Occipital lobe (tissue), 3 donors: ENCODE data around the gene AGR3. TPM values are rescaled to one million over a fixed set of nuclear protein-coding genes. Genes with fewer than 3 reads are reported as not detected.

ENCODE experiments used
- DNase-seq: peaks from one replicate; lab custom pipeline; 2025; lab: John Stamatoyannopoulos, UW
- small RNA-seq: library from RNA; depleted of rRNA; stranded (forward); fragments of <200 nt; gene quantifications from one replicate; pipeline ENCODE3, GENCODE V24; 2014
- total RNA-seq: library from RNA; depleted of rRNA; stranded (reverse); fragments of >200 nt; gene quantifications from one replicate; pipeline ENCODE4 v1.2.3, GENCODE V29; 2014

Gene AGR3
- total RNA-seq, 1 donor from 2014 or later, result not detected

DNA sequence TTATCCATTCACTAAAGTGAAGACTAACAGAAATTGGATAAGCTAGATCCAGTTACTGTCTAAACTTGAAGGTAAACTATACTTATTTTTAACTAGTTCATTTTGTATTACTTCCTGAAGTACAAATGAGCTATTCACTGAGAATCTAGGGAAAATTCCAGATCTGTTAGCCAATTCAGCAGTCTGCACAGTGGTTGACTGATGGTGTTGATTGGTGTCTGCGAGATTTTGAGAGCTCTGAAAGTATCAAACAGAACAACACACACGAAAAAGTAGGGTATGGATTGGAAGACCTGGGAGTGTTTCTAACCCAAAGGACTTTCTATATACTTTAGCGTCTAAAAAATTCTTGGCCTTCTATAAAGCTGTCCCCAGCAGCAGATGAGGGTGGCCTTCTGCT is 43.4 kb downstream of the AGR3 start:
- DNase-seq, result no peak

DNA sequence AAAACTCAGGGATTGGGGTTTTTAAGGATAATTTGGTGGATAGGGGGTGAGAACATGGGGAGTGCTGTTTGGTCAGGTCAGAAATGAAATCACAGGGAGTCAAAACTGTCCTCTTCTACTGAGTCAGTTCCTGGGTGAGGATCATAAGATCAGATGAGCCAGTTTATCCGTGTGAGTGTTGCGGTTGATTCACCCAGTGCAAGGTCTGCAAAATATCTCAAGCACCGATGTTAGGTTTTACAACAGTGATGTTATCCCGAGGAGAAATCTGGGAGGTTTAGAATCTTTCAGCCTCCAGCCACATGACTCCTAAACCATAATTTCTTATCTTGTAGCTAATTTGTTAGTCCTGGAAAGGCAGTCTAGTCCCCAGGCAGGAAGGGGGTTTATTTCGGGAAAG is 45.3 kb downstream of the AGR3 start:
- DNase-seq, result no peak

DNA sequence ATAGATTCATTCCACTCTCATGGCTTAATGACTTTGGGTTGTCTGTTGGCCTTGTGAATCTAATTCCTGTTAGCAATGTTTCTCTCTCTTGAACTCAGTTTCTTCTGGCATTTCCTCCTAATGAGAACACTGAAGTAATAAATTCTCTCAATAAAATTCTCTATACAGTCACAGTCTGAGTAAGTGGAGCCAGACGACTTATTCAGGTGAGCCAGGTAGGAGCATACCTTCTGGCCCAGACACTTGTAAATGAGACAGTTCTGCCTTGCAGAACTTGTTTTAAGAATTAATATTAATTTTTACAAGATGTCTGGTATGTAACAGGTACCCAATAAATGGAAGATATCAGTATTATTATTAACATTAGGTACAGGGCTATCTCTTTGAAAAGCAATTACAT is 48.4 kb downstream of the AGR3 start:
- no peak for DNase-seq

DNA sequence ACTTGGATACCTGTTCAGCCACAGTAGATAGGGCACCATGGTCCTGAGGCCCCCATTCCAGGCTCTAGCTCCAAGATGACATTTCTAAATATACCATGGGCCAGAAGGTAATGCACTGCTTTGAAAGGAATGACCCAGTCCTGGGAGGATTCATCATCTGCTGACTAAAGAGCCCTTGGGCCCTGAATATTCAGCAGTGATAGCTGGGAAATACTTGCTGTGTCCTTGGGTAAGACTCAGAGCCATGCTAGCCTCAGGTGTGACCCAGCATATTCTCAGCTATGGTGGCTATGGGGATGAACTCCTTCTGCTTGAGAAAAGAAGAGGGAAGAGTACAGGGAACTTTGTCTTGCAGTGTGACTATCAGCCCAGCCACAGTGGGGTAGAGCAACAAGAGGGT is 55.7 kb downstream of the AGR3 start:
- no peak for DNase-seq

DNA sequence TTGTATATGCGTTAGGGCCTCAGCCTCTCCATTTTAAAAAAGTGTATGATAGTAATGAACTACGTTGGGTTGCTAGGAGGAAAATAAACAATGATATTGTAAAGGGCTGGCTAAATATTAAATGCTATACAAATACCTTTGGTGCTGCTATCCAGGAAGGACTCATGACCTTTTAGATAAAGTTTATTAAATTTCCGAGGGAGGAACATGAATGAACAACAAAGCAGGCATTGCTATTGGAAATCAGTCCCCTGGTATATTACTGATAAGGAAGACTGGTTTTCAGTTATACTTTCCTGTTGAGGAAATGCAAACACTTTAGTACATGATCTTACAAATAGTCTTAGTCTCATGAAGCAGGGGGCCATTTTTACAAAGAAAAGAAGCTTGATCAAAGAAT is 59.8 kb downstream of the AGR3 start:
- DNase-seq, result no peak

DNA sequence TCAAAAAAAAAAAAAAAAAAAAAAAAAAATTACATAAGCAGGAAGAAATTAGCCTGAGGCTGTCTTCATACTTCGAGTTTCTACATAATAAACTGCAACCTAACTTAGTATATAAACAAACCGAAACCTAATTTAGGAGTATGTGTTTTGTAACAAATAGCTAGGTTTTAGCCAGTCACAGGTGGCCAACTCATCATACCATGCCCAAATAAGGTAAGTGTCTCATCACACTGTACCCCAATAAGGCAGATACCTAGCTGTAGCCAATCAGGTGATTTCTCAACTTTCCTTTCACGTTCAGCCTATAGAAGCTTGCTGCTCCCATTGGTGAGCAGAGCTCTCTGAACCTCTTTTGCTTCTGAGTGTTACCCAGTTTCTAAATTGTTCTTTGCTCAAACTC is 63.1 kb downstream of the AGR3 start:
- DNase-seq, result no peak

DNA sequence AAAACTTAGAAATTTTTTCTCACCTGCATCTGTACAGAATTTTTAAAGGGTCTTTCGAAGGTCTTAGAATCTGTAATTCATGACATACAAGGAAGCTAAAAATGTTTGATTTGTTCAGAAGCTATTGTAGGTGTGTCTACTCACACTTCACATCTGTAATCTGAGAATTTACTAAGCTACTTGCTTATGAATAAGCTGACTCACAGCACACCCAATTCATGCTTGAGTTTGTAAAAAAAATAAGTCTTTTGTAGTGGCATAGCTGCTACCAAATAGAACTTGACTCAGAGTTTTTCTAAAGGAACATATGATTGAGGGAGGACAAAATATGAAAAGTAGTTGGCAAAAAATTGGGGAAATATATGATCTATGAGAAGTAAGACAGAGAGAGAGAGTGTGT is 64.2 kb downstream of the AGR3 start:
- DNase-seq, result no peak

DNA sequence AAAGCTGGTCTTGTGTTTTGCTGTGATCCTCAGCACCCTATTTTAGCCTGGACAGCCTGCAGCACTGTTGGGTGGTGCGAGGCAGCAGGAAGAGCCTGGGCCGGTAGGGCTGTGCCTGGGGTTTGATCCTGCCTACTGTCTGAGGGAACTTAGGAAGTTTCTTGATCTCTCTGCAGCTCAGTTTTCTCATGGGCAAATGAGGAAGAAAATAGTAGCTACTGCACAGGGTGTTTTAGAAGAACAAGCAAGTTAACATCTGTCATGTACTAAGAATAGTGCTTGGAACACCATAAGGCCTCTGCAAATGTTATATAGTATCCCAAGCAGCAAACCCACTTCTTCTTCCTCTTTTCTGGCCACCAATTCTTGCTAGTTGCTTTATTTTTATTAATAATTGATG is 65.0 kb downstream of the AGR3 start:
- no peak for DNase-seq

DNA sequence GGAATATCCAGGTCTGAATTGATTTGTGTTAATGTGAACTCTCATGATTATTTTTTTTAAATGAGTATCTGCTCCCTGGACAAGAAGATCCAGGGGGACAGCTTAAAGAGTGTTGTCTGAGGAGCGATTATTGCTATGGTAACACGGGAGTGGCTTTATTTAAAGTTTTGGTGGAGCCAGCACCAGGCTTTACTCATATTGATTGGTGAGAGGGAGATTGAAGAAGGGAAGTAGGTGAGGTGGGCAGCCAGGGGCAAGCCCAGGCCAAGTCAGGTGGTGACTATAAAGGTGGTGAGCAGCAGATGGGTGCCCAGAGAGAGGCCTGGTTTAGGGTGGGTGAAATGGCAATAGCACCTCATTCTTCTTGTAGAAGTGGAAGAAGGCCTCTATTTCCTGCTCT is 66.8 kb downstream of the AGR3 start:
- DNase-seq, result no peak

DNA sequence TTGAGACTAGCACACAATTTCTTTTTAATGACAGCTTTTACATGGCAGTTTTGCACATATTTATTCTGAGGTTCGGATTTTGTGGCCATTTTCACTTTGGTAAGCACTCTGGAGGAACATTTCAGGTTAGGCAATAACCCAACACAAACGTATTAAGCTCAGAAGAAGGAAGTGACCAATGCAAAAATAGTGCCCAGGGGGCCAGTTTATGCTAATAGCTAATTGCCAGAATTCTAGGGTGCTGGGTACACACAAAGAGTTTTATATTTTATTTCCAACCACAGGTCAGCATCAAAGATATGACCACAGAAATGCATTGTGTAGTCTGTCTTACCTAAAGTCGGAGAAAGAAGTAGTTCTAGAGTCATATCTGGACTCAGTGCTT is 68.6 kb downstream of the AGR3 start:
- no peak for DNase-seq

DNA sequence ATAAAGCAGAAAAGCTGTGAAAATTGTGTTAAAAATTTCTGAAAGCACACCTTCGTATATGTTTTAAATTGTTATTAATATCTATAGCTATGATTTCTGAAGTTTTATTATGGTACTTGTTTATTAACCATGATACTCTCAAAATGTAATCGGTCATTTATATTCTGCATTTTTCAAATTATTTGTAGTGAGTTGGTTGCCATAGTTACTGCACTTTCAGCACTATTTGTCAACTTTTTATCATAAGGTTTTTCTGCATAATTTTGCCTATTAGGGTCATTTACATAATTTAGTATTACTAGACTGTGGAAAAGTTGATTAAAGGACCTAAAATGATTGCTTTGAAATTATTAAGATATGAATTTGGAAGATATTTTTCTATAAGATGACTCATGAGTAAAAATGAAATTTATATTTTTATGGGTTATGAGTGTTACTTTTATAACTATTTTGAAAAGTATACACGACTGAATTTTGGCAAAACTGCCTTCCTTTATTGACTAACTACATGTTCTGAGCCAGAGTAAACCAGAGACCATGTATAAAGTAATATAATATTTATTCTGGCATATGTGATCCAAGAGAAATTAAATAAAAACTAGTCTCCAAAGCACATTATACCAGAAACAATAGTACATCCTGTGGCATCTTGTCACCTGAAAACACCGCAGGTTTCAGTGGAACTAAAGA is 69.1 kb downstream of the AGR3 start:
- no peak for DNase-seq

DNA sequence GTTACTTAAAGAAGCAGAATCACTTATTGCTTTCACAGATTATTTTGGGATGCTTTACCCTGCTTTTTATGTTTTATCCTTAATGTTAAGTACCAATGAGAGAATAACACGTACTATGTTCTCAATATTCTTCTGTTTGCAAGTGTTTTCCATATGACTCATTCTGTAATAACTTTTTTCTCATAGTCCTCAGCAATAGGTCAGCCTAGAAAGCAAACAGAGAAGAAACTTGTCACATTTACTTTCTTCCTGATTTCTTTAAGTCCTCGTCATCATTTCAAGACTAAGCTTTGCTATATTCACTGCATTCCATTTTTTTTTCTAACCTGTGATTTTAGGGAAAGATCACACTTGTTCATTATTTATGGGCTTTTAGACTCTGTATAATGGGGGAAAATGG is 70.2 kb downstream of the AGR3 start:
- no peak for DNase-seq

DNA sequence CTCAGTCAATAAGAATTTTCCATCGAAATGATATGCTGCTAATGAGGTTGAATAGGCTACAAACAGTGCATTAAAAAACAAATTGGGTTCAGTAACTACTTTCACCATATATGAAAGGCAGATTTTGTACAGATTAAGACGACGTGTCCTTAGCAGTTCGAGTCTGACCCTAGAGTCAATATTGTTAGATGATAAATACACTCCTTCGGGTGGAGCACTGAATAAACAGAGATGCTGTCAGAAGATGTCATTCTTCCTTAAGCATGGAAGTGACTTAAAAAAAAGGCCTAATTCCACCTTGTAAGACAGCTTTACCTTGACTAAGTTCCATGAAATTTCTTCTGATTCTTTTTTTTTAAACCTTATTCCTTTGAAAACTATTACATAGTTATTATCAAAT is 71.2 kb downstream of the AGR3 start:
- DNase-seq, result no peak

DNA sequence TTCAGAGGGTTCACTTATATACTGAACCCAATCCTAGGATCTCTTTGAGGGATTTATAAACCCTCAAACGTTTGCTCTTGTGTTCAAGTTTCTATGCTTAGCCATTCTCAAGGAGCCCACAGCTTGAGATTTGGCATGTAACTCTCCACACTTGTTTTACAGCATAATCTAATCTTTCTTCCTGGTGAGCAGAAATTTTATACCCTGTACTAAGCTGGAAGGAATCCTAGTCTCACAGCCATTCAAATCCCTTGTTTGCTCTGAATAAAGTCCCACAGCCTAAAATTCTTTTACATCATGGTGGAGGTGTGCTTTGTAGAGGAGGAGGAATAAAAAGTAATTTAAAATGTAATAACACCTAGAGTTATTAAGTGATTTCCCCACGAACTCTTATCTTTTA is 71.7 kb downstream of the AGR3 start:
- DNase-seq, result no peak

Small RNA genes within 50 kb of the gene (small RNA-seq; reads per million reads assigned to genes)
- not detected for gene AC098592.2

Other genes with a start within 250 kb of the AGR3 start
- 78.0 TPM for gene ANKMY2, start 236.2 kb downstream of the AGR3 start, total RNA-seq
- 85.2 TPM for gene BZW2, start 235.8 kb downstream of the AGR3 start, total RNA-seq
- 91.9 TPM for gene TSPAN13, start 128.2 kb downstream of the AGR3 start, total RNA-seq
- gene AGR2, start 77.0 kb downstream of the AGR3 start, total RNA-seq, result 1.7 TPM